IMR-90 (cell line): ENCODE results near the gene SPRR1B. TPM values are rescaled to one million over a fixed set of nuclear protein-coding genes. Genes with fewer than 3 reads are reported as not detected.

ENCODE experiments used
- microRNA-seq, 2 experiments: library from miRNA; stranded (forward) in 1 of 2; unstranded in 1 of 2; fragments of 10-50 nt in 1 of 2; fragments of <30 nt in 1 of 2; gene quantifications in 1 of 2; microRNA quantifications in 1 of 2; one replicate each; pipeline versions ENCODE3 to v1.1.0; 2013 to 2020; ENCODE audit not compliant: insufficient read depth in 1 of 2, insufficient read length in 1 of 2, unreplicated experiment in 1 of 2
- polyA plus RNA-seq, 3 experiments: library from polyadenylated mRNA; depleted of rRNA; stranded (reverse); fragments of >200 nt; gene quantifications; 2 replicates each; pipeline ENCODE4 v1.2.3, GENCODE V29; 2012; ENCODE audit warnings: low replicate concordance in 1 of 3
- small RNA-seq, 5 experiments: library from RNA; depleted of rRNA; stranded (forward); fragments of <200 nt; gene quantifications; one replicate each; pipeline ENCODE3, GENCODE V24; 2012
- total RNA-seq: library from RNA; depleted of rRNA; stranded (reverse); fragments of >200 nt; gene quantifications from 2 replicates; pipeline ENCODE4 v1.2.3, GENCODE V29; 2012; rRNA removed

SPRR1B gene
- total and polyA plus RNA-seq, 2 of the 4 experiments (the other 2 are of a cell fraction): not detected

Small RNAs within 50 kb of the gene (microRNA-seq; reads per million reads assigned to microRNA genes)
- gene AL356867.1 (ENCODE audit: insufficient read depth, insufficient read length): not detected
- gene RF00322 (ENCODE audit: insufficient read depth, insufficient read length): not detected
- not detected for gene SPRR1A (ENCODE audit: insufficient read depth, insufficient read length)

Small RNAs within 50 kb of the gene (small RNA-seq; reads per million reads assigned to genes)
- gene AL356867.1 (0 reads per million in 5 experiments), gene RF00322 (0 reads per million in 5 experiments), gene SPRR1A (0 reads per million in 5 experiments)

Other genes starting within 250 kb of the SPRR1B start
- not detected in 2 replicates for gene LCE1E, start 244.9 kb upstream of the SPRR1B start, total RNA-seq
- not detected in 2 replicates for gene LCE1E, start 244.9 kb upstream of the SPRR1B start, polyA plus RNA-seq (2012; rRNA removed)
- gene LCE1D, start 234.5 kb upstream of the SPRR1B start, total RNA-seq: not detected in 2 replicates
- not detected in 2 replicates for gene LCE1D, start 234.5 kb upstream of the SPRR1B start, polyA plus RNA-seq (2012; rRNA removed)
- not detected in 2 replicates for gene LCE1C, start 224.6 kb upstream of the SPRR1B start, total RNA-seq
- not detected in 2 replicates for gene LCE1C, start 224.6 kb upstream of the SPRR1B start, polyA plus RNA-seq (2012; rRNA removed)
- gene LCE1B, start 219.2 kb upstream of the SPRR1B start, total RNA-seq: not detected in 2 replicates
- not detected in 2 replicates for gene LCE1B, start 219.2 kb upstream of the SPRR1B start, polyA plus RNA-seq (2012; rRNA removed)
- gene LCE1A, start 203.7 kb upstream of the SPRR1B start, total RNA-seq: not detected in 2 replicates
- not detected in 2 replicates for gene LCE1A, start 203.7 kb upstream of the SPRR1B start, polyA plus RNA-seq (2012; rRNA removed)
- gene LCE6A, start 188.3 kb upstream of the SPRR1B start, total RNA-seq: not detected in 2 replicates
- not detected in 2 replicates for gene LCE6A, start 188.3 kb upstream of the SPRR1B start, polyA plus RNA-seq (2012; rRNA removed)
- not detected in 2 replicates for gene LCE7A, start 171.2 kb upstream of the SPRR1B start, total RNA-seq
- not detected in 2 replicates for gene LCE7A, start 171.2 kb upstream of the SPRR1B start, polyA plus RNA-seq (2012; rRNA removed)
- gene SMCP, start 152.9 kb upstream of the SPRR1B start, total RNA-seq: not detected in 2 replicates
- not detected in 2 replicates for gene SMCP, start 152.9 kb upstream of the SPRR1B start, polyA plus RNA-seq (2012; rRNA removed)
- gene IVL, start 122.7 kb upstream of the SPRR1B start, total RNA-seq: not detected in 2 replicates
- not detected in 2 replicates for gene IVL, start 122.7 kb upstream of the SPRR1B start, polyA plus RNA-seq (2012; rRNA removed)
- gene SPRR5, start 84.0 kb upstream of the SPRR1B start, total RNA-seq: not detected in 2 replicates
- gene SPRR5, start 84.0 kb upstream of the SPRR1B start, polyA plus RNA-seq (2012; rRNA removed): not detected in 2 replicates
- gene SPRR4, start 60.6 kb upstream of the SPRR1B start, total RNA-seq: not detected in 2 replicates
- not detected in 2 replicates for gene SPRR4, start 60.6 kb upstream of the SPRR1B start, polyA plus RNA-seq (2012; rRNA removed)
- gene SPRR1A, start 47.1 kb upstream of the SPRR1B start, total RNA-seq: not detected in 2 replicates
- gene SPRR1A, start 47.1 kb upstream of the SPRR1B start, polyA plus RNA-seq (2012; rRNA removed): not detected in 2 replicates
- gene SPRR3, start 29.5 kb upstream of the SPRR1B start, total RNA-seq: not detected in 2 replicates
- gene SPRR3, start 29.5 kb upstream of the SPRR1B start, polyA plus RNA-seq (2012; rRNA removed): not detected in 2 replicates
- gene SPRR2D, start 9.9 kb downstream of the SPRR1B start, total RNA-seq: not detected in 2 replicates
- not detected in 2 replicates for gene SPRR2D, start 9.9 kb downstream of the SPRR1B start, polyA plus RNA-seq (2012; rRNA removed)
- gene SPRR2A, start 26.3 kb downstream of the SPRR1B start, total RNA-seq: not detected in 2 replicates
- not detected in 2 replicates for gene SPRR2A, start 26.3 kb downstream of the SPRR1B start, polyA plus RNA-seq (2012; rRNA removed)
- not detected in 2 replicates for gene SPRR2B, start 40.4 kb downstream of the SPRR1B start, total RNA-seq
- not detected in 2 replicates for gene SPRR2B, start 40.4 kb downstream of the SPRR1B start, polyA plus RNA-seq (2012; rRNA removed)
- not detected in 2 replicates for gene SPRR2E, start 63.3 kb downstream of the SPRR1B start, total RNA-seq
- not detected in 2 replicates for gene SPRR2E, start 63.3 kb downstream of the SPRR1B start, polyA plus RNA-seq (2012; rRNA removed)
- gene SPRR2F, start 82.3 kb downstream of the SPRR1B start, total RNA-seq: not detected in 2 replicates
- not detected in 2 replicates for gene SPRR2F, start 82.3 kb downstream of the SPRR1B start, polyA plus RNA-seq (2012; rRNA removed)
- not detected in 2 replicates for gene SPRR2G, start 119.7 kb downstream of the SPRR1B start, total RNA-seq
- not detected in 2 replicates for gene SPRR2G, start 119.7 kb downstream of the SPRR1B start, polyA plus RNA-seq (2012; rRNA removed)
- gene LELP1, start 172.2 kb downstream of the SPRR1B start, total RNA-seq: not detected in 2 replicates
- not detected in 2 replicates for gene LELP1, start 172.2 kb downstream of the SPRR1B start, polyA plus RNA-seq (2012; rRNA removed)
- not detected in 2 replicates for gene PRR9, start 186.4 kb downstream of the SPRR1B start, total RNA-seq
- not detected in 2 replicates for gene PRR9, start 186.4 kb downstream of the SPRR1B start, polyA plus RNA-seq (2012; rRNA removed)
- gene LORICRIN, start 228.5 kb downstream of the SPRR1B start, total RNA-seq: not detected in 2 replicates
- gene LORICRIN, start 228.5 kb downstream of the SPRR1B start, polyA plus RNA-seq (2012; rRNA removed): not detected in 2 replicates